Progenitor cell of endocrine pancreas (in vitro differentiated cells): ENCODE measurements around the gene LRRC75B. TPM values are rescaled to one million over a fixed set of nuclear protein-coding genes. Genes with fewer than 3 reads are reported as not detected.

ENCODE experiments used
- DNase-seq: peaks from one replicate; pipeline ENCODE4 v3.0.0; 2021; ENCODE audit warnings: low spot score; ENCODE audit not compliant: unreplicated experiment
- H3K27ac Mint-ChIP-seq: 2 replicates; pipeline ENCODE4 v1.8.0; 2021; ENCODE audit warnings: mild to moderate bottlenecking, moderate library complexity, mixed read lengths
- H3K27me3 Mint-ChIP-seq: 2 replicates; pipeline ENCODE4 v1.8.0; 2021; ENCODE audit warnings: mixed read lengths
- H3K36me3 Mint-ChIP-seq: 2 replicates; pipeline ENCODE4 v1.8.0; 2022; ENCODE audit warnings: mixed read lengths; ENCODE audit not compliant: insufficient read depth
- H3K4me1 Mint-ChIP-seq: 2 replicates; pipeline ENCODE4 v1.8.0; 2021; ENCODE audit warnings: low read depth, mixed read lengths
- H3K4me3 Mint-ChIP-seq: 2 replicates; pipeline ENCODE4 v1.8.0; 2021; ENCODE audit warnings: low read depth, mild to moderate bottlenecking, moderate library complexity, mixed read lengths
- H3K9me3 Mint-ChIP-seq: 2 replicates; pipeline ENCODE4 v1.8.0; 2021; ENCODE audit warnings: low read depth, mixed read lengths
- CTCF ChIP-seq: fragments of 200-600 bp; sonication (generic); IDR thresholded peaks from one replicate; pipeline ENCODE4 v1.5.0; 2021; ENCODE audit warnings: antibody characterized with exemption, mild to moderate bottlenecking; ENCODE audit not compliant: unreplicated experiment
- total RNA-seq: library from RNA; stranded (reverse); gene quantifications from 2 replicates; pipeline ENCODE4 v1.2.1, GENCODE V29; 2021

LRRC75B gene
- total RNA-seq, 1 donor from 2014 or later: 24.6 TPM

- no peaks in the 10 kb centered on the region for H3K27me3 Mint-ChIP-seq
- peaks cover 12% of the 10 kb centered on the region for H3K4me1 Mint-ChIP-seq
- TF ChIP-seq CTCF: no peak
- H3K36me3 Mint-ChIP-seq: peaks cover 12% of the 10 kb centered on the region
- no peak overlapping the region for H3K4me3 Mint-ChIP-seq
- H3K27ac Mint-ChIP-seq: no peak overlapping the region
- DNase-seq: no peak
- H3K9me3 Mint-ChIP-seq: no peaks in the 10 kb centered on the region
Observed at GRCh38 chr22:24579258-24579601, 13.6 kb downstream of the LRRC75B start.

- Mint-ChIP-seq H3K9me3 (no peaks in the 10 kb centered on the region), H3K27me3 (no peaks in the 10 kb centered on the region), H3K27ac (peak overlapping the region; percentile 30), H3K4me3 (no peak overlapping the region), H3K36me3 (peaks cover 14% of the 10 kb centered on the region), H3K4me1 (peaks cover 12% of the 10 kb centered on the region)
- TF ChIP-seq CTCF: no peak
- no peak for DNase-seq
Observed at GRCh38 chr22:24578355-24579257, 14.3 kb downstream of the LRRC75B start.

GRCh38 chr22:24576778-24577177, 16.1 kb downstream of the LRRC75B start:
- no peak for TF ChIP-seq CTCF
- Mint-ChIP-seq H3K27me3 (no peaks in the 10 kb centered on the region), H3K36me3 (peaks cover 21% of the 10 kb centered on the region), H3K9me3 (no peaks in the 10 kb centered on the region), H3K4me1 (peaks cover 12% of the 10 kb centered on the region), H3K4me3 (no peak overlapping the region), H3K27ac (no peak overlapping the region)
- no peak for DNase-seq

GRCh38 chr22:24571266-24571665, 21.6 kb downstream of the LRRC75B start:
- peaks cover 22% of the 10 kb centered on the region for H3K36me3 Mint-ChIP-seq
- H3K4me3 Mint-ChIP-seq: no peak overlapping the region
- H3K4me1 Mint-ChIP-seq: peaks cover 6% of the 10 kb centered on the region
- no peaks in the 10 kb centered on the region for H3K27me3 Mint-ChIP-seq
- H3K27ac Mint-ChIP-seq: no peak overlapping the region
- no peak for TF ChIP-seq CTCF
- DNase-seq: no peak
- H3K9me3 Mint-ChIP-seq: no peaks in the 10 kb centered on the region

- Mint-ChIP-seq H3K27ac (no peak overlapping the region), H3K4me3 (no peak overlapping the region), H3K9me3 (no peaks in the 10 kb centered on the region), H3K27me3 (no peaks in the 10 kb centered on the region), H3K4me1 (peaks cover 6% of the 10 kb centered on the region), H3K36me3 (peaks cover 8% of the 10 kb centered on the region)
- no peak for DNase-seq
- no peak for TF ChIP-seq CTCF
Observed at GRCh38 chr22:24567668-24568067, 25.2 kb downstream of the LRRC75B start.
